ENCODE results near the gene TBX21.
"Not testable (repeated sequence)": the region's sequence is repeated elsewhere in the genome, so short reads cannot be mapped to it uniquely, and the experiment has no call there.

TBX21 gene

DNA sequence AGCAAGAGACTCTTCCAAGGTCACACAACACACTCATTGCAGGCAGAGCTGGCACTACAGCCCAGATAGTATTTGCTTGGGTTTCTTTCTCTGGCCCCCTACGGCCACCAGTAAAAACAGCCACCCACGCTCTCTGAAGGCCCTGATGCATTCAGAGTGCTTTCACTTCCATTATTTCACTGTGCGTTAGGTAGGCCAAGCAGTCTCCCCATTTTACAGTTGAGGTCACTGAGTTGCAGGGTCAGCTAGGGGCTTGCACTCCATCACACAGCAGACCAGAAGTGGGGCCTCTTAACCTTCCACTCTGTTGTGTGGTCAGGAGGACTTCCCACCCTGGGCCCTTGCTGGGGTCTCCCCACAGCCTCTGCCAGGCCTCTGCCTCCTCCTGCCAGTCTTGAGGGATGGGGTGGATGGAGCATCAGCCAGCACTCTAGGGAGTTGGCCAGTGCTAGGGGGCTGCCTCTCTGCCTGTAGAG lies 2.5 kb downstream of the TBX21 start:
- DNase-seq = no peak
- no peak for TF ChIP-seq CTCF (IDR thresholded peaks at IDR 0.05; ENCODE audit: low read depth, low read length)
- Histone ChIP-seq H3K9me3 (ENCODE audit: severe bottlenecking) (no peaks in the 10 kb centered on the region), H3K27me3 (ENCODE audit: insufficient read depth, low read depth, severe bottlenecking) (peaks cover 12% of the 10 kb centered on the region), H3K36me3 (no peaks in the 10 kb centered on the region), H3K27ac (no peak overlapping the region), H3K4me3 (ENCODE audit: low read depth, low read length) (no peak overlapping the region)

- no peaks in the 10 kb centered on the region for H3K36me3 ChIP-seq
- no peak for DNase-seq
- H3K27me3 ChIP-seq (ENCODE audit: insufficient read depth, low read depth, severe bottlenecking) = peaks cover 12% of the 10 kb centered on the region
- no peaks in the 10 kb centered on the region for H3K9me3 ChIP-seq (ENCODE audit: severe bottlenecking)
- no peak for TF ChIP-seq CTCF (IDR thresholded peaks at IDR 0.05; ENCODE audit: low read depth, low read length)
- no peak overlapping the region for H3K27ac ChIP-seq
- H3K4me3 ChIP-seq (ENCODE audit: low read depth, low read length) = no peak overlapping the region
Measured at GRCh38 chr17:47736501-47737495, 3.8 kb downstream of the TBX21 start.

- Histone ChIP-seq H3K36me3 (no peaks in the 10 kb centered on the region), H3K27me3 (ENCODE audit: insufficient read depth, low read depth, severe bottlenecking) (peaks cover 12% of the 10 kb centered on the region), H3K4me3 (ENCODE audit: low read depth, low read length) (no peak overlapping the region), H3K9me3 (ENCODE audit: severe bottlenecking) (no peaks in the 10 kb centered on the region), H3K27ac (no peak overlapping the region)
- DNase-seq = no peak
- TF ChIP-seq CTCF (IDR thresholded peaks at IDR 0.05; ENCODE audit: low read depth, low read length) = no peak
Measured at GRCh38 chr17:47738178-47738577, 5.1 kb downstream of the TBX21 start.

GRCh38 chr17:47739150-47739549 lies 6.1 kb downstream of the TBX21 start:
- DNase-seq = no peak
- H3K4me3 ChIP-seq (ENCODE audit: low read depth, low read length) = no peak overlapping the region

GRCh38 chr17:47739945-47740344 lies 6.9 kb downstream of the TBX21 start:
- H3K36me3 ChIP-seq; H3K27me3 ChIP-seq (ENCODE audit: insufficient read depth, low read depth, severe bottlenecking); H3K4me3 ChIP-seq (ENCODE audit: low read depth, low read length); H3K27ac ChIP-seq; DNase-seq; H3K9me3 ChIP-seq (ENCODE audit: severe bottlenecking): not testable (repeated sequence)

More at GRCh38 chr17:47739150-47739549, 6.1 kb downstream of the TBX21 start:
- Histone ChIP-seq H3K27ac (no peak overlapping the region), H3K9me3 (ENCODE audit: severe bottlenecking) (no peaks in the 10 kb centered on the region), H3K36me3 (no peaks in the 10 kb centered on the region), H3K27me3 (ENCODE audit: insufficient read depth, low read depth, severe bottlenecking) (peaks cover 3% of the 10 kb centered on the region)
- no peak for TF ChIP-seq CTCF (IDR thresholded peaks at IDR 0.05; ENCODE audit: low read depth, low read length)

DNA sequence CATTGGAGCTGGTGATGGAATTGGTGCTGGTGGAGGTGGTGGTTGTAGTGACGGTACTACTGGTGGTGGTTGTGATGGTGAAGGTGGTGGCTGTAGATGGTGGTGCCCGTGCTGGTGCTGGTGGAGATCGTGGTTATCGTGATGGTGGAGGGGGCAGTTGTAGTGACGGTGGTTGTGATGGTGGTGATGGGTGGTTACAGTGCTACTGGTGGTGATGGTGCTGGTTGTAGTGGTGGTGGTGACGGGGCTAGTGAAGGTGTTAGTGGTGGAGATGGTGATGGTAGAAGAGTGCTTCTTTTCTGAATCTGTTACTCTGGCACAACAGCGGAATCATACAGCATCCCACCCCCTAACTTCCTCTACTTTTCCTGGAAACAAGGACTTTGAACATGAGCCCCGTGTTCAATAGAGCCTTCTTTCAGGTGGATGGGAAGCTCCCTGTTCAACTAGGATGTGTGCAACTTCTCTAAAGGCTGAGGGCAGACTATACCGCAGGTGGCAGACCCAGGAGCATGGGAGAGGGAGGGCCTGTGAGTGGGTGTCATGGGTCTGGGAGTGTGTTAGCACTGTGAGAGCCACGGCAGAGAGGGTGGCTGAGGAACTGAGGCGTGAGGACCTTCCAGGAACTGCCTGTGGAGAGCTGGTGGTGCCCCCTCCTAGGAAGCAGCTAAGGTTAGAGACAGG lies 8.2 kb downstream of the TBX21 start:
- no peak for TF ChIP-seq CTCF (IDR thresholded peaks at IDR 0.05; ENCODE audit: low read depth, low read length)
- no peak overlapping the region for H3K4me3 ChIP-seq (ENCODE audit: low read depth, low read length)
- no peaks in the 10 kb centered on the region for H3K36me3 ChIP-seq
- DNase-seq = no peak
- H3K27me3 ChIP-seq (ENCODE audit: insufficient read depth, low read depth, severe bottlenecking) = no peaks in the 10 kb centered on the region
- H3K27ac ChIP-seq = no peak overlapping the region
- H3K9me3 ChIP-seq (ENCODE audit: severe bottlenecking) = no peaks in the 10 kb centered on the region

Data from WERI-Rb-1 (cell line).